WERI-Rb-1 (cell line): ENCODE measurements around the gene PHF12.
"Not testable (repeated sequence)": the region's sequence is repeated elsewhere in the genome, so short reads cannot be mapped to it uniquely, and the experiment has no call there.

Experiments used
- DNase-seq: peaks from one replicate; pipeline ENCODE4 v3.0.0-alpha.2; 2020
- H3K27ac ChIP-seq: fragments of 250-450 bp; sonication (Bioruptor Pico); 2 replicates; pipeline ENCODE4 v1.5.1; 2020; ENCODE audit warnings: mild to moderate bottlenecking, moderate library complexity
- H3K27me3 ChIP-seq: fragments of 250-450 bp; sonication (Bioruptor Pico); 2 replicates; pipeline ENCODE4 v1.5.1; 2021; ENCODE audit warnings: mild to moderate bottlenecking, low read depth, moderate library complexity; ENCODE audit not compliant: insufficient read depth, severe bottlenecking
- H3K36me3 ChIP-seq: fragments of 250-450 bp; sonication (Bioruptor Pico); 2 replicates; pipeline ENCODE4 v1.5.1; 2020; ENCODE audit warnings: mild to moderate bottlenecking, moderate library complexity
- H3K4me3 ChIP-seq: 2 replicates; pipeline ENCODE4 v1.5.1; 2011; ENCODE audit warnings: low read depth, mild to moderate bottlenecking, control low read depth, low read length
- H3K9me3 ChIP-seq: fragments of 250-450 bp; sonication (Bioruptor Pico); 2 replicates; pipeline ENCODE4 v1.5.1; 2021; ENCODE audit warnings: mild to moderate bottlenecking, moderate library complexity; ENCODE audit not compliant: severe bottlenecking
- TF ChIP-seq, protein P1 (sequence below): IDR thresholded peaks from 2 replicates; pipeline ENCODE4 v1.5.1; 2011; ENCODE audit warnings: low read depth, mild to moderate bottlenecking, control low read depth, inconsistent platforms, low read length

PHF12 gene

DNA sequence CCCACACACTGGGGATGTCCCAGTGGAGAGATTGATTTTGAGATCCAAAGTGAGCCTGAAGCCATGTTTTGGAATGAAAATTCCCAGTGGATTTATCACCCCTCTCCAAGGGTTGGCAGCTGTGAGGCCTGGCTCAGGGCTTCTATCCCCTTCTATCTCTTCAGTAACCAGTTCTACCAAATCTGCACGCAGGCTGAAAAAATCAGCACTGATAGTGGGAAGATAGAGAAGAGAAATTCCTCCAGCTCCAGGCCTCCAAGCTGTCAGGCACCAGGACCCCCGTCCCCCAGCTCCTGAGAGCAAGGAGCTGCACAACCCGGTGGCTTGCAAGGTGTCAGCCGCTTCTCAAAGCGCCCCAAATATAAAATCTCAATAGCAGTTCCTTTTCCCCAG is 54.8 kb downstream of the PHF12 start:
- Histone ChIP-seq H3K36me3 (peaks cover 56% of the 10 kb centered on the region), H3K4me3 (peak overlapping the region; percentile 96), H3K27me3 (no peaks in the 10 kb centered on the region), H3K27ac (peak overlapping the region; percentile 97), H3K9me3 (no peaks in the 10 kb centered on the region)
- no peak for DNase-seq
- TF ChIP-seq, protein P1, sequence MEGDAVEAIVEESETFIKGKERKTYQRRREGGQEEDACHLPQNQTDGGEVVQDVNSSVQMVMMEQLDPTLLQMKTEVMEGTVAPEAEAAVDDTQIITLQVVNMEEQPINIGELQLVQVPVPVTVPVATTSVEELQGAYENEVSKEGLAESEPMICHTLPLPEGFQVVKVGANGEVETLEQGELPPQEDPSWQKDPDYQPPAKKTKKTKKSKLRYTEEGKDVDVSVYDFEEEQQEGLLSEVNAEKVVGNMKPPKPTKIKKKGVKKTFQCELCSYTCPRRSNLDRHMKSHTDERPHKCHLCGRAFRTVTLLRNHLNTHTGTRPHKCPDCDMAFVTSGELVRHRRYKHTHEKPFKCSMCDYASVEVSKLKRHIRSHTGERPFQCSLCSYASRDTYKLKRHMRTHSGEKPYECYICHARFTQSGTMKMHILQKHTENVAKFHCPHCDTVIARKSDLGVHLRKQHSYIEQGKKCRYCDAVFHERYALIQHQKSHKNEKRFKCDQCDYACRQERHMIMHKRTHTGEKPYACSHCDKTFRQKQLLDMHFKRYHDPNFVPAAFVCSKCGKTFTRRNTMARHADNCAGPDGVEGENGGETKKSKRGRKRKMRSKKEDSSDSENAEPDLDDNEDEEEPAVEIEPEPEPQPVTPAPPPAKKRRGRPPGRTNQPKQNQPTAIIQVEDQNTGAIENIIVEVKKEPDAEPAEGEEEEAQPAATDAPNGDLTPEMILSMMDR, result no peak

DNA sequence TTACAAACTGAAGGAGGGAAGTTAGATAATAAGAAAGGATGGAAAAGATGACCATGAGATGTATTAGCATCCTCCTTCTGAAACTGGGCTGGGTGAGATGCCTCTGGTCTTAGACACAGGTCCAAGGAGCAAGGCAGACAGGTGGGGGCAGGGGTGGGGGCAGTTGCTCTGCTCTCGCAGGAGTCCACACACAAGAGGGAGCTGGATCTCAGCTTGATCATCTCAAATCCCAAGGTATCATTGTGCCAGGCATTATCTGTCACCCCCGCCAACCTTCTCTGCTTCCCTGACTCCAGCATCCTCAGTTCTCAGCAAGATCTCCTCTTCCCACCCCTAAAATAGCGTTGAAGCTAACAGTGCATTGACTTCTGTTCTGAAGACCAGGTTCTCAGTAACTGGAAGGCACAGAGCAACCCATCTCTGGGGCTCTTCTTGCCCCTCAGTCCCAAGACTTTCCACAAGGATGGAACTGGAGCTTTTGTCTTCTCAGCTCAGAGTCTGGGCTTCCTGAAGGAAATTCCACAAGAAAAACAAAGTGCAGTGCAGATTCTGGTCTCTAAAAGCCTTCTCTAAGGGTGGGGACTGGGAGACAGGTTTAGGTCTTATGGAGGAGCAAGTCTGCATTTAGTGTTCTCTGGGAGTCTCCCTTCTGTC is 55.4 kb downstream of the PHF12 start:
- Histone ChIP-seq H3K27me3 (no peaks in the 10 kb centered on the region), H3K4me3 (peak overlapping the region; percentile 96), H3K9me3 (no peaks in the 10 kb centered on the region), H3K27ac (peak overlapping the region; percentile 97), H3K36me3 (peaks cover 54% of the 10 kb centered on the region)
- DNase-seq, result peak; percentile 63
- TF ChIP-seq, protein P1, result peak; percentile 9; the same call in 1 of the 2 replicates

DNA sequence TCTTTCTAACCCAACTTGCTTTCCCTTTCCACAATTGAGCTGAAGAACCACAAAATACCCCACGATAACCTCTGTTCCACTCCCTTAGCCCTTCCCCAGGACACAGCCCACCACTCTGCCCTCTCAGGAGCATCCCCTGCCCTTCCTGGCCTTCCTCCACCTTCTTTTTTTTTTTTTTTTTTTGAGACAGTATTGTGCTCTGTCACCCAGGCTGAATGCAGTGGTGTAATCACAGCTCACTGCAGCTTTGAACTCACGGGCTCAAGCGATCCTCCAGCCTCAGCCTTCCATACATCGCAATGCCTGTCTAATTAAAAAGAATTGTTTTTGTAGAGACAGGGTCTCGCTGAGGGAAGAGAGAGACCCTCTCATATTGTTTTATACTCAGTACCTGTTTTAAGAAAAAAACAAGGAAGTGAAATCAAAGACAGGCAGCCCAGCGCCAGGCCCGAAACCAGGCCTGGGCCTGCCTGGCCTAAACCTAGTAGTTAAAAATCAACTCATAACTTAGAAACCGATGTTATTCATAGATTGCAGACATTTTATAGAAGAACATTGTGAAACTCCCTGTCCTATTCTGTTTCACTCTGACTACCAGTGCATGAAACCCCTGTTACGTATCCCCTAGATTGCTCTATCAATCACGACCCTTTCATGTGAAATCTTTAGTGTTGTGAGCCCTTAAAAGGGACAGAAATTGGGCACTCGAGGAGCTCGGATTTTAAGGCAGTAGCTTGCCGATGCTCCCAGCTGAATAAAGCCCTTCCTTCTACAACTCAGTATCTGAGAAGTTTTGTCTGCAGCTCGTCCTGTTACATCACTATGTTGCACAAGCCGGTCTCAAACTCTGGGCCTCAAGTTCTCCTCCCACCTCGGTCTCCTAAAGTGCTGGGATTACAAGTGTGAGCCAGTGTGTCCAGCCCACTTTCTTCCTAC is 57.8 kb downstream of the PHF12 start:
- not testable (repeated sequence) for H3K9me3 ChIP-seq, H3K27me3 ChIP-seq, DNase-seq, H3K4me3 ChIP-seq, H3K27ac ChIP-seq
- peaks cover 34% of the 10 kb centered on the region for H3K36me3 ChIP-seq

DNA sequence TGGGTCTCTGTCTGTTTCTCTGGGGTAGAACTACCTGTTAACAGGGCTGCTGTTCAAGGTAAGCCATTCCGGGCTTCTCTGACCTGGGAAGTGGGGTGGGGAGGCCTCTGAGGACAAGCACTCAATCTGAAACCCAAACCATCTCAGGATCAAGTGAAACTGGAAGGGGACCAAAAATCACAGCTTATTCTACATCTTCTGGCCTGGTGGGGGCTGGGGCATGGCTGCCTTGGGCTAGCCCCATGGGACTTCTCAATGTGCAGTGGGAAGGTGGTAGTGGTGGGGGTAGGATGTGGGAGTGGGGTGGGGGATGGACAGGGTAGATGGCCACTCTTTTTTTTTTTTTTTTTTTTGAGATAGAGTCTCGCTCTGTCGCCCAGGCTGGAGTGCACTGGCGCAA is 59.3 kb downstream of the PHF12 start:
- H3K27ac ChIP-seq, result no peak overlapping the region
- DNase-seq, result no peak
- TF ChIP-seq, protein P1, result no peak

DNA sequence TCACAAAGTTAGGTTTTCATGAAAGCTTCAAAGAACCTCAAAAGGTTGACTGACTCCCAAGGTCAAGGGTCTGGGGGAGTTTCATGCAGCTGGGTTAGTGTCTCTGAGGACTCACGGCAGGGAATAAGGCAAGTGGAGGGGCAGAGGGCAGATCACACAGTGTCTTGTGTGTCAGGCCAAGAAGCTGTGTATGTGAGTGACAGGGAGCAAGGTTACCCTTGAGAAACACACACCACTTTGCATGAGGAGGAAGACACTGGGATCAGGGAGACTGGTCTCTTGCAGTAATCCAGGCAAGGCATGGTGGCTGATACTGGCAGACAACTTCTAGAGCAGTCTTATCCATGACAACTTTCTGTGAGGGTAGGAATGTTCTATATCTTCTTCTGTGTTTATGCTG is 60.1 kb downstream of the PHF12 start:
- TF ChIP-seq, protein P1, result no peak
- no peaks in the 10 kb centered on the region for H3K27me3 ChIP-seq
- H3K36me3 ChIP-seq, result peaks cover 22% of the 10 kb centered on the region
- no peak for DNase-seq
- no peak overlapping the region for H3K27ac ChIP-seq
- H3K4me3 ChIP-seq, result no peak overlapping the region
- H3K9me3 ChIP-seq, result no peaks in the 10 kb centered on the region

More for the DNA sequence above, 59.3 kb downstream of the PHF12 start:
- peaks cover 23% of the 10 kb centered on the region for H3K36me3 ChIP-seq
- H3K4me3 ChIP-seq, result no peak overlapping the region
- H3K27me3 ChIP-seq, result no peaks in the 10 kb centered on the region
- no peaks in the 10 kb centered on the region for H3K9me3 ChIP-seq

DNA sequence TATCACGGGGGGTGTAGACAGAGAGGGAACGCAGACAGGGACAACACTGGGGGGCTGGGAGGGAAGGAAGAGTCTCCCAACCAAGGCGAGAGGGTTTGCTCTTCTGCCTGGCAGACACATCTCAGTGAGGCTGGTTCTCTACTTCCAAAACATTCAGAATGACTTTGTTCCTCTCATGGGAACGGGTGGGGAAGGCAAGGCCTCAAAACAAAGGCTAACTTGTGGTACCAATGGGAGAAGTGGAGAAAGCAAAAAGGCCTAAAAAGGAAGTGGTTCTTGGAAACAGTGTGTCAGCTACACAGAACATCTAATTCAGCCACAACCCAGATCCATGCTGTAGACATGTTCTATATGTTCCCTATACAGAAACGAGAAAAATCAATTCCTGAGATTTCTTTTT is 61.3 kb downstream of the PHF12 start:
- TF ChIP-seq, protein P1, result no peak
- H3K27me3 ChIP-seq, result no peaks in the 10 kb centered on the region
- no peaks in the 10 kb centered on the region for H3K9me3 ChIP-seq
- no peak overlapping the region for H3K4me3 ChIP-seq
- peaks cover 19% of the 10 kb centered on the region for H3K36me3 ChIP-seq
- no peak overlapping the region for H3K27ac ChIP-seq
- no peak for DNase-seq
